WI38 (cell line): ENCODE measurements around the gene STUM.

ENCODE experiments used
- H3K4me3 ChIP-seq: 2 replicates; pipeline ENCODE4 v1.5.1; 2011; ENCODE audit warnings: low read depth, mild to moderate bottlenecking, control low read depth, low read length
- CTCF ChIP-seq: IDR thresholded peaks from 2 replicates; pipeline ENCODE4 v1.5.1; 2012; ENCODE audit warnings: low read depth, mild to moderate bottlenecking, control low read depth, low read length

Gene STUM

GRCh38 chr1:226643177-226643576 lies 94.6 kb downstream of the STUM start:
- H3K4me3 ChIP-seq = no peak overlapping the region
- no peak for TF ChIP-seq CTCF

DNA sequence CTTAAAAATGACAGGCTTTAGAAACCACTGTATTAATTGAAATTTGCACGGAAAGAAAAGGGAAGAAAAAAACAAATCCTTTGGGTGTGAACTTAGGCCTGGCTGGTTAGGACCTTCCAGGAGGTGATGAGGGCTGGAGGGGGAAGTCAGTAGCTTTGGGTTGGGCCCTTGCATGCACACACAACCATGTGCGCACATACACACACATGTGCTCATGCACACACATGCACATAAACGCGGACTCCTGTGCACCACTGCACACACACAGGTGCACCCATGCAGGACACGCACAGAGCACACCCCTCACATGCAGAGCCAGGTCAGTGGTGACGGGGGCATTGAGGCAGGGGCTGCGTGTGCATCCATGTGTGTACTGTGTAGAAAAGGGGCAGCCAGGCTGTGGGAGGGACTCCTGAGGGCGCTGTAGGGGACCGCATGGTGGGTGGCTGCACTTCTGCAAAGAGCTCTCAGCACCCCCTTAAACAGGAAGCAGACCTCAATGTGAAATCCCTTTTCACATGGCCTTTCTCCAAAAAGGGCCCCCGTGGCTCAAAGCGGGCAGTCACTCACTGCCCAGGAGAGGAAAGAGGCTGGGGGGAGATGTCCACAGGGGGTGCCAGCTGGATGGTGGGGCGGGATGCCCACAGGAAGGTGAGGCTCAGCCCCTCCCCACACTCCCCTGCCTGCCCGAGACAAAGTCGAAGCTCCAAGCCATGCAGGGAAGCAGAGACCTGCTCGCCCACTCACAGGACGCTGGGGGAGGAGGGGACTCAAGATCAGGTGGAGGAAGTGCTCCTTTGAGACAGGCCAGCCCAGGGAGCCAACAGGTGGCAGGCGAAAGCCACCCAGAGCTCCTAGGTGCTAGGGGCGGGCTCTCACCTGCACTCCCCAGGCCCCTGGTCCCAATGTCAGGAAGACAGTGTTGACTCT lies 95.3 kb downstream of the STUM start:
- no peak overlapping the region for H3K4me3 ChIP-seq
- no peak for TF ChIP-seq CTCF

GRCh38 chr1:226644541-226645176 lies 96.1 kb downstream of the STUM start:
- H3K4me3 ChIP-seq = no peak overlapping the region
- no peak for TF ChIP-seq CTCF

DNA sequence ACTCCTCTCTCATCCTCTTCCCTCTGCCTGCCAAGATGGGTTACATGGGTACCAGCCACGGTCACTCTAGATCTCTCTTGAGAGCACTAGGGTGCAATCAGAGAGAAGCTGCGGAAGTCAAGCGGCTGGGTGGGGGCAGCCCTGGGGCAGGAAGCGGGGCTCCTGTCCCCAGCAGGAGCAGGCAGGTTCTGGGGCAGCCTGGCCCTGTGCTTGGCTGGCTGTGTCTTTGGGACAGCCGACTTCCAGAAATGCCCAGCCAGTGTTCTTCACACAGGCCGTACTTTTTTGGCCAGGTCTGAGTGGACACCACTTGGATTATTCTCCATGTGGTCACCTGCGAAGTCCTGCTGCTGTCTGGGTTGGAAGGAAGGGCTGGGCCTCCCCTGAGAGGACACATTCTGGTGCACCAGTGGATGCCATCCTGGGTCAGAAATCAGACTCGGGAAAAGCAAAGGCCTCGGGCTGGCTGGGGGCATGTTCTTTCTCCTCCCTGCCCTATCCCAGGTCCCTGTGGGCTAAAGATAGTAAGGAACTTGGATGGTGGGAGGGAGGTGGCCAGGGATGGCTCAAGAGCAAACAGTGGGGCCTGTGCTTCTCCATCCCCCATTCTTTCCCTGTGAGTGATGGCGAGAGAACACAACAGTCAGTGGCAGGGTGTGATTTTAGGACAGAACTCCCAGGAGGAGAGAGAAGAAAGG lies 96.9 kb downstream of the STUM start:
- no peak for TF ChIP-seq CTCF
- no peak overlapping the region for H3K4me3 ChIP-seq

DNA sequence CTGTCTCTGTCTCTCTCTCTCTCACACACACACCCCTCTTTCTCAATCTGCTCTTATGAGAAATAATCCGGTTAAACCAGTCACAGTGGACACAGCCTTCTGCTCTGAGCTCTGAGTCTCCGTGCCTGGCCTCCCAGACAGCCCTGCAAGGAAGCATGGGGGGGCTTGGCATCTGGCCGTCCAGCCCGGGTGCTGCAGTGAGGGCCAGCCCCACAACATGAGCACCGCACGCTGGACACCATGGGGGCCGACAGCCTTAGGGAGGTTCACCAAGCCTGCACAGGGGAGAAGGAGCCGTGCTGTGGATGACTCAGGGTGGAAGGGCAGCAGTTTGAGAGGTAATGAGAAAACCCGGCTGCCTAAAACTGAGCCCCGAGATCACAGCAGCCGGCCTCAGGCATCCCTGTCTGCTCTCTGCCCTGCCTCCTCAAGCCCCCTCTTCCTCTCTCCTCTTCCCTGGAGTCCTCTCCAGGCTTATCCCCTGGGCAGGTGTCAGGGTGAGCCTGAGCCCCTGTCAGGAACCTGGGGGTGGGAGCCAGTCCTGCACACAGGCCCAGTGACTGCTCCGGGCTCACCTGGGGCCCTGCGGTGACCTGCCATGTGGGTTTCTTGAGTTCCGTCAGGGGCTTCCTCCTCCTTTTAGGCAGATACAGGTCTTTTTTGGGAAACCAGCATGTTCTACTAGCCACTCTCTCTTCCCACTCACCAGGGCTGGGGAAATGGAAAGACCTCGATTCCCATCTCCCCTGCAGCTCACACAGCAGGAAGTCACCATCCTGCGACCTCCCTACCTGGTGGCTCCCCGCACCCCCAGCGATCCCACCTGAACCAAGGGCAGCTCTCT lies 97.7 kb downstream of the STUM start:
- TF ChIP-seq CTCF = no peak
- H3K4me3 ChIP-seq = no peak overlapping the region

DNA sequence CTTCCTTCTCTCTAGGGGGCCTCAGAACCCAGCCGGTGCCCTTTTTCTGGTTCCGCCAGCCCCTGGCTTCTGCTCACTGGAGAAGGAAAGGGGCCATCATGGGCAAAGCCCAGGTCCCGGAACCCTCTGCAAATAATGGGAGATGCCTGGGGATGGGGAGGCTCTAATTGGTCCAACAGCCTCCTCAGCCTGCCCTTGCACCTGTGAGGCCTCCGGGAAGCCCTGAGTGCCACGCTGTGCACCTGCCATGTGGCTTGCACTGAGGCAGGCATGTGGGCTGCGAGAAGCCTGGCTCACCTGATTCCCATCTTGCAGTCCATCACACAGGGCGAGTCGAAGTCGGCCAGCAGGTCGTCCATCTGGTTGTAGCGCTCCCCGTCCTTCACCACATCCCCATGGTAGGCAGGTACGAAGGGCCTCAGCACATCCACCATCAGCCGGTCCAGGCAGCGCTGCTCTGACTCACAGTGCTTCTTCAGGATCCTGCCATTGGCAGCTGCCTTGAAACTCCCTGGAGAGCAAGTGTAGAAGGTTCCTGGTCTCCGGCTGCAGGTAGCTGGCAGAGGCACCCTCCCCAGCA lies 98.4 kb downstream of the STUM start:
- no peak overlapping the region for H3K4me3 ChIP-seq
- TF ChIP-seq CTCF = no peak
